NCI-H1105 (cell line): ENCODE results near the gene PPT1.
A peak's percentile ranks its signal among the peaks of the same experiment; 100 is the strongest.

Source experiments
- DNase-seq: peaks from one replicate; lab custom pipeline; 2025; lab: John Stamatoyannopoulos, UW

The PPT1 gene

GRCh38 chr1:40096977-40097782 lies at the start of gene PPT1:
Gene PPT1, minus strand, starts transcription at chr1:40097252. Its CDS starts 14 bp downstream, at chr1:40097238.
- peak; percentile 79 for DNase-seq

- DNase-seq, result peak; percentile 57
Observed at GRCh38 chr1:40143891-40144575, 47.0 kb upstream of the PPT1 start.

GRCh38 chr1:40141878-40142535 lies 45.0 kb upstream of the PPT1 start:
- DNase-seq, result no peak

- DNase-seq, result no peak
Observed at GRCh38 chr1:40140211-40140973, 43.3 kb upstream of the PPT1 start.

GRCh38 chr1:40133839-40134238 lies 36.8 kb upstream of the PPT1 start:
- DNase-seq, result no peak

- DNase-seq, result no peak
Observed at GRCh38 chr1:40133312-40133665, 36.2 kb upstream of the PPT1 start.

- DNase-seq, result no peak
Observed at GRCh38 chr1:40132383-40133311, 35.6 kb upstream of the PPT1 start.

GRCh38 chr1:40130892-40131291 lies 33.8 kb upstream of the PPT1 start:
- DNase-seq, result no peak

- no peak for DNase-seq
Observed at GRCh38 chr1:40122855-40123254, 25.8 kb upstream of the PPT1 start.

GRCh38 chr1:40120128-40120527 lies 23.1 kb upstream of the PPT1 start:
- no peak for DNase-seq

- no peak for DNase-seq
Observed at GRCh38 chr1:40114400-40114799, 17.3 kb upstream of the PPT1 start.

- DNase-seq, result no peak
Observed at GRCh38 chr1:40110389-40110788, 13.3 kb upstream of the PPT1 start.

- no peak for DNase-seq
Observed at GRCh38 chr1:40107290-40107959, 10.4 kb upstream of the PPT1 start.

GRCh38 chr1:40105028-40105427 lies 8.0 kb upstream of the PPT1 start:
- no peak for DNase-seq

GRCh38 chr1:40102896-40103295 lies 5.8 kb upstream of the PPT1 start:
- no peak for DNase-seq

- no peak for DNase-seq
Observed at GRCh38 chr1:40102038-40102437, 5.0 kb upstream of the PPT1 start.

GRCh38 chr1:40096646-40096976 lies 441 bp downstream of the PPT1 start:
- peak; percentile 12 for DNase-seq

- DNase-seq, result no peak
Observed at GRCh38 chr1:40095806-40096205, 1.2 kb downstream of the PPT1 start.

GRCh38 chr1:40094466-40095110 lies 2.5 kb downstream of the PPT1 start:
- DNase-seq, result no peak
